Activated CD4-positive, alpha-beta T cell treated with anti-CD3 and anti-CD28 coated beads for 48 hours (primary cell): ENCODE data around the gene KCNJ10.

Source experiments
- DNase-seq: peaks from one replicate; pipeline ENCODE4 v3.0.0-alpha.2; 2020

KCNJ10 gene

GRCh38 chr1:159953536-159954515 is 116.1 kb downstream of the KCNJ10 start, which contains the start of gene SLAMF9:
SLAMF9 (minus strand) TSS chr1:159954237; CDS start chr1:159954137, 100 bp downstream.
- DNase-seq, result no peak

GRCh38 chr1:159952932-159953331 is 117.0 kb downstream of the KCNJ10 start:
- DNase-seq, result no peak

GRCh38 chr1:159951551-159951950 is 118.4 kb downstream of the KCNJ10 start:
- DNase-seq, result no peak

GRCh38 chr1:159951016-159951415 is 118.9 kb downstream of the KCNJ10 start:
- no peak for DNase-seq

- no peak for DNase-seq
Measured at GRCh38 chr1:159949981-159950381, 120.0 kb downstream of the KCNJ10 start.

- DNase-seq, result no peak
Measured at GRCh38 chr1:159949123-159949522, 120.8 kb downstream of the KCNJ10 start.
